Nasal cavity respiratory epithelium epithelial cell of viscerocranial mucosa (primary cell): ENCODE results near the gene SPAG6. TPM values are rescaled to one million over a fixed set of nuclear protein-coding genes. Genes with fewer than 3 reads are reported as not detected.

Experiments
- total RNA-seq: library from RNA; depleted of rRNA; stranded (reverse); fragments of >200 nt; gene quantifications from 2 replicates; pipeline ENCODE4 v1.2.3, GENCODE V29; 2014

The SPAG6 gene
- total RNA-seq: not detected in 2 replicates

DNA sequence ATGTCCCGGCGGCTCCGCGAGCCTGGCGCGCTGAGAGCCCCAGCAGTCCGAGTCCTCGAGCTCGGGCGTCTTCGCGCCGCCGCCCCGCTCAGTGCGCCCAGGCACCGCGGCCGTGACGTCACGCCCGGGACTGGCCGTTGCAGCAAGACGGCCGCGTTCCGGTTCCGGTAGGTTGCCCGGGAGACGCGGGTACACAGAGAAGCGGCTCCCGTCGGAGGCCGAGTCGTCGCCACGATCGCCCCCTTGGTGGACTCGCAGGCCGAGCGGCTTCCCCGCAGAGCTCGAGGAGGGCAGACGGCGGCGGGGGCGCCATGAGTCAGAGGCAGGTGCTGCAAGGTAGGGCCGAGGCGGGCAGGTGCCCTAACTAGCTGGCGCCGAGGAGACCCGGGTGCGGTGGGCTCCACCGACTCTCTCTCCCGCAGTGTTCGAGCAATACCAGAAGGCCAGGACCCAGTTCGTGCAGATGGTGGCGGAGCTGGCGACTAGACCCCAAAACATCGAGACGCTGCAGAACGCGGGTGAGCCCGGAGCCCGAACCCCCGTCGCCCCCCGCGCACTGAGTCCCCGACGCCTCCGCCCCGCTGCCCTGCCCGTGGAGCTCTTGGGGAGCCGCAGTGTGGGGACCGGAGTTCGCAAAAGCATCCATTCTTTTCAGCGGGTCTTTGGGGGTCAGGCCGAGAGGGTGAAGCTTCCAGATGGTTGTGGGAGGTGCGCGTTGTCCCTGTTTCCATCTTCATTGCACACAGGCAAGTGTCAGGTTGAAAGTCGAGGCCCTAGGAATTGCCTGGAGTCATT is at the start of gene SPAG6:
Gene SPAG6 (plus strand): TSS at position 196 of the 795 bp plus-strand sequence. CDS start 116 bp downstream, at position 312.

DNA sequence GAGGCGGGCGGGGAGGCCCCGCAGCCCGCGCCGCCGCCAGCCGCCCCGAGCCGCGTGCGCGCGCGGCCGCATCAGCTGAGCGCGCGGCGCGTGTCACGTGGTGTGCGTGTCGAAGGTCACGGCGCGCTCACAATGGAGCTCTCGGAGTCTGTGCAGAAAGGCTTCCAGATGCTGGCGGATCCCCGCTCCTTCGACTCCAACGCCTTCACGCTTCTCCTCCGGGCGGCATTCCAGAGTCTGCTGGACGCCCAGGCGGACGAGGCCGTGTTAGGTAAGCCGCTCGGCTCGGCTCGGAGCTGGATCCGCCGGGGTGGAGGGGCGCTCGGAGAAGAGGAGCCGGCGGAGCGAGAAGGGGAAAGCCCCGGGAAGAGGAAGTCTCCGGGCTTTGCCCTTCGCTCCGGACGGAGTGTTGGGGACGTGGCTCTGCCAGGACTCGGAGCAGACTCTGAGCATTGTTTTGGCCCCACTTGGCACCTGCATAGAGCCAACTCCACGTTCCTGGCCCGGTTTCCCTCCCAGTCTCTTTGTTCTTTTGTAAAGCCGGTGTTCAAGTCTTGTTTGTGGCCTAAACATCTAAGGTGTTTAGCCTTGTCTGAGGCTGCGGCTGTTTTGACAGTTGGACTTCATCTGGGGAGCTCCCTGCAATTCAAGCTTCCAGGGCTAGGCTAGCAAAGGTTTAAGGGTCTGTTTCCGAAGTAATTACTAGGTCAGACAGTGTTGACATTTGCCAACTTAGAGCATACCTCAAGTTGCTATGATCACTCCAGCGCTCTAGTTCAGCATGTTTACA is 28.8 kb upstream of the SPAG6 start, which contains the start of gene COMMD3:
Gene COMMD3 (plus strand): TSS at position 103 of the 790 bp plus-strand sequence. CDS start 30 bp downstream, at position 133.

DNA sequence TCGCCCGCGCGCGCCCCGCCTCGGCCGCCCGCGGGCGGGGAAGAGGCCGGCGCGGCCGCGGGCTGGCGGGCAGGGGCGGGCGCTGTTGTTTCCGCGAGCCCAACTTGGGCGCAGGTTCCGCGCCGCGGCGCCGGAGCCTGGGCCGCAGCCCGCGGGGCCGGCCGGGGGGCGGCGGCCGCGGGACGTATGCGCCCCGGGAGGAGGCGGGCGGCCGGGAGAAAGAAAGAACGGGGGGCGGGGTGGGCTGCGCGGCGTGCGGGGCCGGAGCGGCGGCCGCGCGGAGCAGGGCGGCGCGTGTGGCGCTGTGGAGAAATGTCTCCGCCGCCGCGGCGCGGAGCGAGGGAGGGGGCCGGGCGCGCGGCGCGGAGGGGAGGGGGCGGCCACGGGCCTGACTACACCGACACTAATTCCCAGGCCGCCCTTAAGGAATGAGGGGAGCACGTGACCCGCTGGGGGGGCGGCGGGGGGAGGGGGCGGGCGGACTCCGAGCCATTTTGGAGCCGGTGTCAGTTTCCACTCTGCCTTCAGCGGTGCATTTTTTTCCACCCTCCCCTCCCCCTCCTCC is 24.6 kb upstream of the SPAG6 start, which contains the start of gene BMI1:
Gene BMI1 (plus strand): TSS at position 509 of the 565 bp plus-strand sequence. CDS start 5,351 bp downstream, outside the sequence.

Other genes starting within 250 kb of the SPAG6 start
- gene EBLN1, start 127.5 kb upstream of the SPAG6 start, total RNA-seq: not detected in 2 replicates
- gene COMMD3, start 29.1 kb upstream of the SPAG6 start, total RNA-seq: 30.6 and 42.0 TPM in 2 replicates
- gene BMI1, start 24.4 kb upstream of the SPAG6 start, total RNA-seq: 37.6 and 48.3 TPM in 2 replicates